Natural killer cell treated with Interleukin-12 subunit alpha and Interleukin-12 subunit beta and Interleukin-15 and Interleukin-18, amount 100 ng/mL, for 72 hours (primary cell): ENCODE results near the gene ACTL8. TPM values are rescaled to one million over a fixed set of nuclear protein-coding genes. Genes with fewer than 3 reads are reported as not detected.

Experiments used
- ATAC-seq, 2 donors: fragments of 150-1000 bp; cut with Tn5 transposase in 1 of 2; sonication (Bioruptor Pico), chemical (Tn5 transposase) in 1 of 2; 2 replicates each; pipeline ENCODE4 v1.10.0; 2021
- DNase-seq: peaks from one replicate; pipeline ENCODE4 v3.0.0; 2022; ENCODE audit warnings: low spot score
- H3K27ac Mint-ChIP-seq, 2 donors: 1 replicate in 1 of 2; 2 replicates in 1 of 2; pipeline ENCODE4 v1.8.0; 2022; ENCODE audit warnings: mixed read lengths in 2 of 2, mild to moderate bottlenecking in 1 of 2, moderate library complexity in 1 of 2
- H3K27me3 Mint-ChIP-seq, 2 donors: 1 replicate in 1 of 2; 2 replicates in 1 of 2; pipeline ENCODE4 v1.8.0; 2022; ENCODE audit warnings: mixed read lengths in 2 of 2
- H3K36me3 Mint-ChIP-seq: one replicate; pipeline ENCODE4 v1.8.0; 2022; ENCODE audit warnings: mixed read lengths
- H3K4me1 Mint-ChIP-seq, 2 donors: 1 replicate in 1 of 2; 2 replicates in 1 of 2; pipeline ENCODE4 v1.8.0; 2022; ENCODE audit warnings: low read depth in 2 of 2, mixed read lengths in 2 of 2, mild to moderate bottlenecking in 1 of 2
- H3K4me3 Mint-ChIP-seq: one replicate; pipeline ENCODE4 v1.8.0; 2022; ENCODE audit warnings: mixed read lengths
- H3K9me3 Mint-ChIP-seq: 2 replicates; pipeline ENCODE4 v1.8.0; 2022; ENCODE audit warnings: mixed read lengths
- total RNA-seq, 2 donors: library from RNA; stranded (reverse); gene quantifications; one replicate each; pipeline ENCODE4 v1.2.3, GENCODE V29; 2022

The ACTL8 gene
- total RNA-seq, 2 donors from 2014 or later = not detected

GRCh38 chr1:17875882-17876280 lies 120.7 kb downstream of the ACTL8 start:
- Mint-ChIP-seq H3K4me1 (no peaks in the 10 kb centered on the region), H3K36me3 (no peaks in the 10 kb centered on the region), H3K27ac (no peak overlapping the region), H3K27me3 (peaks cover 2 to 8% of the 10 kb centered on the region in 2 donors), H3K4me3 (no peak overlapping the region), H3K9me3 (no peaks in the 10 kb centered on the region)
- DNase-seq (no peak), ATAC-seq (no peak)

Other genes starting within 250 kb of the ACTL8 start
- not detected for gene ARHGEF10L, start 215.6 kb upstream of the ACTL8 start, total RNA-seq